Hepatocyte (in vitro differentiated cells): ENCODE measurements around the gene FARP2.

Experiments
- CTCF ChIP-seq: fragments of 200-600 bp; sonication (generic); IDR thresholded peaks from 2 replicates; pipeline ENCODE4 v1.5.1; 2016; ENCODE audit warnings: antibody characterized with exemption, mild to moderate bottlenecking; ENCODE audit not compliant: poor library complexity
- EZH2 ChIP-seq: fragments of 200-600 bp; sonication (generic); IDR thresholded peaks from 2 replicates; pipeline ENCODE4 v1.6.1; 2016; ENCODE audit warnings: antibody characterized with exemption, mild to moderate bottlenecking, borderline replicate concordance

- no peak for TF ChIP-seq EZH2
- no peak for TF ChIP-seq CTCF
These were observed 34.2 kb upstream of the FARP2 start for GRCh38 chr2:241321886-241322285.
